ENCODE results near the gene DOCK1.
A peak's percentile ranks its signal among the peaks of the same experiment; 100 is the strongest.
"Not testable (repeated sequence)": the region's sequence is repeated elsewhere in the genome, so short reads cannot be mapped to it uniquely, and the experiment has no call there.

Gene DOCK1

GRCh38 chr10:127303105-127303504, 397.9 kb downstream of the DOCK1 start:
- DNase-seq: no peak

- no peak for DNase-seq
Observed at GRCh38 chr10:127303746-127304145, 398.5 kb downstream of the DOCK1 start.

GRCh38 chr10:127306479-127306878, 401.3 kb downstream of the DOCK1 start:
- no peak for DNase-seq

GRCh38 chr10:127307338-127307737, 402.1 kb downstream of the DOCK1 start:
- DNase-seq: no peak

GRCh38 chr10:127308031-127308430, 402.8 kb downstream of the DOCK1 start:
- no peak for DNase-seq

GRCh38 chr10:127309619-127310018, 404.4 kb downstream of the DOCK1 start:
- not testable (repeated sequence) for DNase-seq

- DNase-seq: no peak
Observed at GRCh38 chr10:127310430-127310829, 405.2 kb downstream of the DOCK1 start.

GRCh38 chr10:127310923-127311322, 405.7 kb downstream of the DOCK1 start:
- no peak for DNase-seq

- peak in 12 of 56 donors; percentile 2 to 27 (median 12) for DNase-seq
Observed at GRCh38 chr10:127313996-127314700, 408.9 kb downstream of the DOCK1 start.

- DNase-seq: no peak
Observed at GRCh38 chr10:127314797-127315196, 409.6 kb downstream of the DOCK1 start.

GRCh38 chr10:127315888-127316287, 410.7 kb downstream of the DOCK1 start:
- DNase-seq: no peak

GRCh38 chr10:127318396-127318795, 413.2 kb downstream of the DOCK1 start:
- no peak for DNase-seq

GRCh38 chr10:127319271-127319670, 414.0 kb downstream of the DOCK1 start:
- DNase-seq: no peak

GRCh38 chr10:127319691-127320090, 414.5 kb downstream of the DOCK1 start:
- DNase-seq: no peak

GRCh38 chr10:127320176-127320575, 414.9 kb downstream of the DOCK1 start:
- DNase-seq: no peak

- no peak for DNase-seq
Observed at GRCh38 chr10:127322286-127322685, 417.1 kb downstream of the DOCK1 start.

- DNase-seq: no peak
Observed at GRCh38 chr10:127325506-127325905, 420.3 kb downstream of the DOCK1 start.

- no peak for DNase-seq
Observed at GRCh38 chr10:127326883-127327282, 421.7 kb downstream of the DOCK1 start.

- no peak for DNase-seq
Observed at GRCh38 chr10:127331696-127332095, 426.5 kb downstream of the DOCK1 start.

GRCh38 chr10:127332631-127333030, 427.4 kb downstream of the DOCK1 start:
- no peak for DNase-seq

- DNase-seq: no peak
Observed at GRCh38 chr10:127337801-127338200, 432.6 kb downstream of the DOCK1 start.

GRCh38 chr10:127338399-127339110, 433.3 kb downstream of the DOCK1 start:
- DNase-seq: no peak

- DNase-seq: no peak
Observed at GRCh38 chr10:127343821-127344220, 438.6 kb downstream of the DOCK1 start.

Measured in amygdala (tissue), 56 donors.